Type B pancreatic cell (in vitro differentiated cells): ENCODE data around the gene ARHGEF4. TPM values are rescaled to one million over a fixed set of nuclear protein-coding genes. Genes with fewer than 3 reads are reported as not detected.

Experiments used
- DNase-seq: peaks from one replicate; pipeline ENCODE4 v3.0.0; 2021; ENCODE audit warnings: mixed read lengths; ENCODE audit not compliant: unreplicated experiment; ENCODE audit errors: extremely low spot score
- H3K27ac Mint-ChIP-seq: 2 replicates; pipeline ENCODE4 v1.8.0; 2021; ENCODE audit warnings: mild to moderate bottlenecking, mixed read lengths
- H3K27me3 Mint-ChIP-seq: 2 replicates; pipeline ENCODE4 v1.8.0; 2021; ENCODE audit warnings: mixed read lengths
- H3K36me3 Mint-ChIP-seq: 2 replicates; pipeline ENCODE4 v1.8.0; 2021; ENCODE audit warnings: mixed read lengths
- H3K4me1 Mint-ChIP-seq: one replicate; pipeline ENCODE4 v1.8.0; 2021; ENCODE audit warnings: mixed read lengths; ENCODE audit not compliant: unreplicated experiment
- H3K4me3 Mint-ChIP-seq: 2 replicates; pipeline ENCODE4 v1.8.0; 2021; ENCODE audit warnings: mild to moderate bottlenecking, mixed read lengths
- H3K9me3 Mint-ChIP-seq: 2 replicates; pipeline ENCODE4 v1.8.0; 2021; ENCODE audit warnings: mixed read lengths
- CTCF ChIP-seq: fragments of 200-600 bp; sonication (generic); conservative IDR thresholded peaks from 2 replicates; pipeline ENCODE4 v1.5.0; 2021; ENCODE audit warnings: antibody characterized with exemption, mild to moderate bottlenecking
- total RNA-seq: library from RNA; stranded (reverse); gene quantifications from 2 replicates; pipeline ENCODE4 v1.2.1, GENCODE V29; 2021; ENCODE audit warnings: low replicate concordance

ARHGEF4 gene
- total RNA-seq, 1 donor from 2014 or later, result 31.4 TPM

- Mint-ChIP-seq H3K27ac (no peak overlapping the region), H3K27me3 (peaks cover 10% of the 10 kb centered on the region), H3K4me1 (peaks cover 3% of the 10 kb centered on the region), H3K9me3 (no peaks in the 10 kb centered on the region), H3K4me3 (no peak overlapping the region), H3K36me3 (no peaks in the 10 kb centered on the region)
- no peak for TF ChIP-seq CTCF
- no peak for DNase-seq
Observed at GRCh38 chr2:131039101-131039440, 202.4 kb downstream of the ARHGEF4 start.

GRCh38 chr2:131039535-131039907, 202.8 kb downstream of the ARHGEF4 start:
- no peaks in the 10 kb centered on the region for H3K4me1 Mint-ChIP-seq
- H3K9me3 Mint-ChIP-seq, result no peaks in the 10 kb centered on the region
- H3K36me3 Mint-ChIP-seq, result no peaks in the 10 kb centered on the region
- H3K4me3 Mint-ChIP-seq, result no peak overlapping the region
- peaks cover 6% of the 10 kb centered on the region for H3K27me3 Mint-ChIP-seq
- no peak overlapping the region for H3K27ac Mint-ChIP-seq
- no peak for DNase-seq
- no peak for TF ChIP-seq CTCF

- H3K9me3 Mint-ChIP-seq, result no peaks in the 10 kb centered on the region
- no peak for TF ChIP-seq CTCF
- no peak for DNase-seq
Observed at GRCh38 chr2:131039908-131040660, 203.4 kb downstream of the ARHGEF4 start.

GRCh38 chr2:131040661-131041401, 204.1 kb downstream of the ARHGEF4 start:
- DNase-seq, result no peak
- no peak overlapping the region for H3K27ac Mint-ChIP-seq
- no peaks in the 10 kb centered on the region for H3K4me1 Mint-ChIP-seq
- no peaks in the 10 kb centered on the region for H3K36me3 Mint-ChIP-seq
- no peak overlapping the region for H3K4me3 Mint-ChIP-seq
- H3K9me3 Mint-ChIP-seq, result no peaks in the 10 kb centered on the region
- TF ChIP-seq CTCF, result no peak
- H3K27me3 Mint-ChIP-seq, result peaks cover 6% of the 10 kb centered on the region

More at GRCh38 chr2:131039908-131040660, 203.4 kb downstream of the ARHGEF4 start:
- Mint-ChIP-seq H3K27me3 (peaks cover 6% of the 10 kb centered on the region), H3K4me3 (no peak overlapping the region), H3K4me1 (no peaks in the 10 kb centered on the region), H3K27ac (no peak overlapping the region), H3K36me3 (no peaks in the 10 kb centered on the region)

GRCh38 chr2:131041402-131042147, 204.9 kb downstream of the ARHGEF4 start:
- no peaks in the 10 kb centered on the region for H3K9me3 Mint-ChIP-seq
- no peak overlapping the region for H3K4me3 Mint-ChIP-seq
- H3K27me3 Mint-ChIP-seq, result peaks cover 3% of the 10 kb centered on the region
- H3K36me3 Mint-ChIP-seq, result peaks cover under 1% of the 10 kb centered on the region
- no peak for DNase-seq
- no peak for TF ChIP-seq CTCF
- H3K4me1 Mint-ChIP-seq, result no peaks in the 10 kb centered on the region
- no peak overlapping the region for H3K27ac Mint-ChIP-seq
